ENCODE data around the gene PER3. TPM values are rescaled to one million over a fixed set of nuclear protein-coding genes. Genes with fewer than 3 reads are reported as not detected.
A peak's percentile ranks its signal among the peaks of the same experiment; 100 is the strongest.

Gene PER3
- total RNA-seq = 10.3 and 18.8 TPM in 2 replicates
- polyA plus RNA-seq = 10.3 and 16.6 TPM in 2 replicates
- polyA plus RNA-seq (2012) = 5.1 and 10.6 TPM in 2 replicates
- 13.4 and 19.8 TPM in 2 replicates for polyA minus RNA-seq (ENCODE audit: low replicate concordance)

GRCh38 chr1:7783826-7784491 is at the start of gene PER3:
TSS of gene PER3 (plus strand) at chr1:7784291. CDS start at chr1:7784878, 587 bp downstream.
- Histone ChIP-seq H3K9me3 (ENCODE audit: control insufficient read depth, insufficient read depth, low read depth, low read length) (no peaks in the 10 kb centered on the region), H3K4me1 (ENCODE audit: control insufficient read depth, extremely low read depth, insufficient read depth, low read length) (peaks cover 3% of the 10 kb centered on the region), H3K4me3 (replicated peaks in 1 of 4; ENCODE audit: control extremely low read depth in 1 of 4, insufficient read depth in 1 of 4, low read depth in 3 of 4, low read length in 4 of 4) (peak within 1 kb of the TSS; percentile 50 to 65 (median 63)), H3K36me3 (ENCODE audit: control insufficient read depth, insufficient read depth, low read length) (peaks cover 6% of the 10 kb centered on the region), H3K27ac (ENCODE audit: insufficient read depth, low read length) (peak within 1 kb of the TSS; percentile 69), H3K4me2 (ENCODE audit: extremely low read depth, insufficient read depth, low read length) (peak within 1 kb of the TSS; percentile 79), H3K27me3 (ENCODE audit: control insufficient read depth, insufficient read depth, low read length) (no peaks in the 10 kb centered on the region), H4K20me1 (ENCODE audit: control insufficient read depth, extremely low read depth, insufficient read depth, low read length) (no peaks in the 10 kb centered on the region), H3K9ac (ENCODE audit: insufficient read depth, low read length) (peak within 1 kb of the TSS; percentile 74), H3K79me2 (ENCODE audit: control insufficient read depth, insufficient read depth, low read length) (no peaks in the 10 kb centered on the region), H2AFZ (ENCODE audit: low read length) (peak within 1 kb of the TSS; percentile 44)
- peak; percentile 95 for DNase-seq (ENCODE audit: low read depth in 2 of 2)
- no peak for TF ChIP-seq EZH2 (IDR thresholded peaks at IDR 0.05; ENCODE audit: low read length, missing control alignments)
- TF ChIP-seq, protein P1, sequence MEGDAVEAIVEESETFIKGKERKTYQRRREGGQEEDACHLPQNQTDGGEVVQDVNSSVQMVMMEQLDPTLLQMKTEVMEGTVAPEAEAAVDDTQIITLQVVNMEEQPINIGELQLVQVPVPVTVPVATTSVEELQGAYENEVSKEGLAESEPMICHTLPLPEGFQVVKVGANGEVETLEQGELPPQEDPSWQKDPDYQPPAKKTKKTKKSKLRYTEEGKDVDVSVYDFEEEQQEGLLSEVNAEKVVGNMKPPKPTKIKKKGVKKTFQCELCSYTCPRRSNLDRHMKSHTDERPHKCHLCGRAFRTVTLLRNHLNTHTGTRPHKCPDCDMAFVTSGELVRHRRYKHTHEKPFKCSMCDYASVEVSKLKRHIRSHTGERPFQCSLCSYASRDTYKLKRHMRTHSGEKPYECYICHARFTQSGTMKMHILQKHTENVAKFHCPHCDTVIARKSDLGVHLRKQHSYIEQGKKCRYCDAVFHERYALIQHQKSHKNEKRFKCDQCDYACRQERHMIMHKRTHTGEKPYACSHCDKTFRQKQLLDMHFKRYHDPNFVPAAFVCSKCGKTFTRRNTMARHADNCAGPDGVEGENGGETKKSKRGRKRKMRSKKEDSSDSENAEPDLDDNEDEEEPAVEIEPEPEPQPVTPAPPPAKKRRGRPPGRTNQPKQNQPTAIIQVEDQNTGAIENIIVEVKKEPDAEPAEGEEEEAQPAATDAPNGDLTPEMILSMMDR (conservative IDR thresholded peaks at IDR 0.05 in 1 of 2, IDR thresholded peaks at IDR 0.05 in 1 of 2; ENCODE audit: low read depth in 1 of 2, low read length in 2 of 2) = no peak

GRCh38 chr1:7738044-7738443 is 46.0 kb upstream of the PER3 start:
- no peak for DNase-seq (ENCODE audit: low read depth in 2 of 2)
- Histone ChIP-seq H3K27me3 (ENCODE audit: control insufficient read depth, insufficient read depth, low read length) (no peaks in the 10 kb centered on the region), H3K4me1 (ENCODE audit: control insufficient read depth, extremely low read depth, insufficient read depth, low read length) (no peaks in the 10 kb centered on the region), H3K27ac (ENCODE audit: insufficient read depth, low read length) (no peak overlapping the region), H3K4me2 (ENCODE audit: extremely low read depth, insufficient read depth, low read length) (no peak overlapping the region), H3K9ac (ENCODE audit: insufficient read depth, low read length) (no peak overlapping the region), H3K9me3 (ENCODE audit: control insufficient read depth, insufficient read depth, low read depth, low read length) (no peaks in the 10 kb centered on the region), H3K36me3 (ENCODE audit: control insufficient read depth, insufficient read depth, low read length) (no peaks in the 10 kb centered on the region), H3K4me3 (replicated peaks in 1 of 4; ENCODE audit: control extremely low read depth in 1 of 4, insufficient read depth in 1 of 4, low read depth in 3 of 4, low read length in 4 of 4) (no peak overlapping the region), H4K20me1 (ENCODE audit: control insufficient read depth, extremely low read depth, insufficient read depth, low read length) (no peaks in the 10 kb centered on the region), H2AFZ (ENCODE audit: low read length) (no peak overlapping the region), H3K79me2 (ENCODE audit: control insufficient read depth, insufficient read depth, low read length) (no peaks in the 10 kb centered on the region)
- TF ChIP-seq, protein P1 (conservative IDR thresholded peaks at IDR 0.05 in 1 of 2, IDR thresholded peaks at IDR 0.05 in 1 of 2; ENCODE audit: low read depth in 1 of 2, low read length in 2 of 2) = no peak
- no peak for TF ChIP-seq EZH2 (IDR thresholded peaks at IDR 0.05; ENCODE audit: low read length, missing control alignments)

- Histone ChIP-seq H3K4me3 (replicated peaks in 1 of 4; ENCODE audit: control extremely low read depth in 1 of 4, insufficient read depth in 1 of 4, low read depth in 3 of 4, low read length in 4 of 4) (no peak overlapping the region), H2AFZ (ENCODE audit: low read length) (no peak overlapping the region), H3K27me3 (ENCODE audit: control insufficient read depth, insufficient read depth, low read length) (no peaks in the 10 kb centered on the region), H3K36me3 (ENCODE audit: control insufficient read depth, insufficient read depth, low read length) (no peaks in the 10 kb centered on the region), H3K4me2 (ENCODE audit: extremely low read depth, insufficient read depth, low read length) (no peak overlapping the region), H3K27ac (ENCODE audit: insufficient read depth, low read length) (no peak overlapping the region), H4K20me1 (ENCODE audit: control insufficient read depth, extremely low read depth, insufficient read depth, low read length) (no peaks in the 10 kb centered on the region), H3K9me3 (ENCODE audit: control insufficient read depth, insufficient read depth, low read depth, low read length) (no peaks in the 10 kb centered on the region), H3K9ac (ENCODE audit: insufficient read depth, low read length) (no peak overlapping the region), H3K4me1 (ENCODE audit: control insufficient read depth, extremely low read depth, insufficient read depth, low read length) (no peaks in the 10 kb centered on the region), H3K79me2 (ENCODE audit: control insufficient read depth, insufficient read depth, low read length) (no peaks in the 10 kb centered on the region)
- DNase-seq (ENCODE audit: low read depth in 2 of 2) = no peak
- TF ChIP-seq EZH2 (IDR thresholded peaks at IDR 0.05; ENCODE audit: low read length, missing control alignments) = no peak
- TF ChIP-seq, protein P1 (conservative IDR thresholded peaks at IDR 0.05 in 1 of 2, IDR thresholded peaks at IDR 0.05 in 1 of 2; ENCODE audit: low read depth in 1 of 2, low read length in 2 of 2) = no peak
These were observed 40.7 kb upstream of the PER3 start for GRCh38 chr1:7743346-7743745.

Measured in fibroblast of lung (primary cell).